Measurements from ENCODE around the gene BNIP5.

The BNIP5 gene

DNA sequence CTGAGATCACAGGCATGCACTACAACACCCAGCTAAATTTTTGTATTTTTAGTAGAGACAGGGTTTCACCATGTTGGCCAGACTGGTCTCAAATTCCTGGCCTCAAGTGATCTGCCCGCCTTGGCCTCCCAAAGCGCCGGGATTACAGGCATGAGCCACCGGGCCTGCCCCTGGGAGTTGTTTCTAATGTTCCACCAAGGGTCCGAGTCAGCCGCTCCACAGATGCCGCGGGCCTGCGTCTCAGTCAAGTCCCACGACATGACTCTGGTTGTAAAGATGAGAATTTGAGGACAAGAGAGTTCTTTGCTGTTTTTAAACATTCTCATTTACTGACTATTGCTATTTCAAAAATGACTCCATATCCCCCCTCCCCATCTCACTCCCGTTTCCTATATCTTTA lies 30.8 kb downstream of the BNIP5 start:
- H3K4me3 ChIP-seq (ENCODE audit: low read depth, low read length): no peak overlapping the region
- no peaks in the 10 kb centered on the region for H3K4me1 ChIP-seq
- TF ChIP-seq CTCF (IDR thresholded peaks at IDR 0.05; ENCODE audit: low read depth, low read length): no peak
- H3K36me3 ChIP-seq: no peaks in the 10 kb centered on the region
- H3K9me3 ChIP-seq: no peaks in the 10 kb centered on the region
- H3K27me3 ChIP-seq: no peaks in the 10 kb centered on the region
- no peak for DNase-seq

DNA sequence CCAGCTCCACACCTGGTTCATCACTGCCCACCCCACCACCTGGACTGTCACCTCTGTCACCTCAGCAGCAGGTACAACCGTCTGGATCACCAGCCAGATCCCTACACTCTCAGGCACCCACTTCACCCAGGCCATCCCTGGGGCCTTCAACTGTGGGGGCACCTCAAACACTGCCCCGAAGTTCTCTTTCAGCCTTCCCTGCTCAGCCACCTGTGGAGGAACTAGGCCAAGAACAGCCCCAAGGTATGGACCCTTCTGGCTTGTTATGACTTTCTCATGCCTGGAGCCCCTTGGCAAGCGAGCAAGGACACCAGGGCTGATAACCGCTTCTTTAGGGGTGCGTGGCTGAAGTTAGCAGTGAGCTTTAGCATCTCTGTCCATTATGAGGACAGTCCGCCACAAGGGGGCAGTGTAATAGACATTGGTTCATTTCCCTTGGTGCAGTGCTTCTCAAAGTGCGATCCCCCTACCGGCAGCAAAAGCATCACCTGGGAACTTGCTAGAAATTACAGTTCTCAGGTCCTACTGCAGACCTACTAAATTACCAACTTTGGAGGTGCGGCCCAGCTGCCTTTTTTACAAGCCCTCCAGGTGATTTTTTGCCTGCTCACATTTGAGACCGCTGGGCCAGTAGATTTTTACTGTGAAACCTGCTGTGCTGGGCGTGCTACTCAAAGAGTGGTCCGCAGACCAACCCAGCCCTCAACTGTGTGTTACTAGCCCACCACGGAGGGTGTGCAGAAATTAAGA lies 34.3 kb downstream of the BNIP5 start:
- DNase-seq: peak; percentile 93
- peak; percentile 100 for TF ChIP-seq CTCF (IDR thresholded peaks at IDR 0.05; ENCODE audit: low read depth, low read length)
- no peaks in the 10 kb centered on the region for H3K36me3 ChIP-seq
- H3K4me3 ChIP-seq (ENCODE audit: low read depth, low read length): no peak overlapping the region
- H3K4me1 ChIP-seq: no peaks in the 10 kb centered on the region
- no peaks in the 10 kb centered on the region for H3K9me3 ChIP-seq
- H3K27me3 ChIP-seq: no peaks in the 10 kb centered on the region

DNA sequence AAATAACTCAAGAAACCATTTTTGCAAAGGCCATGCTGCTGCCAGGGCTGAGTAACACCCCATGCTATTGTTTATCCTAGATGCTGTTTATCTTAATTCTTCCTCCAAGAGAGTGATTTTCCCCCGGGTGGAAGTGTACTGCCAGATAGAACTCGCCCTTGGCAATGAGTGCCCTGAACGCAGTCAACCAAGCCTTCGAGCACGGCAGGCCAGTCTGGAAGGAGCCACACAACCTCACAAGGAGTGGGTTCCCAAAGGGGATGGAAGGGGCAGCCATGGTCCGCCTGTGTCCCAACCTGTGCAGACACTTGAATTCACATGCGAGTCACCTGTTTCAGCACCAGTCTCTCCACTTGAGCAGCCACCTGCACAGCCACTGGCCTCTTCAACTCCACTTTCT lies 34.9 kb downstream of the BNIP5 start:
- no peaks in the 10 kb centered on the region for H3K36me3 ChIP-seq
- no peaks in the 10 kb centered on the region for H3K4me1 ChIP-seq
- H3K27me3 ChIP-seq: no peaks in the 10 kb centered on the region
- H3K9me3 ChIP-seq: no peaks in the 10 kb centered on the region
- DNase-seq: no peak
- no peak for TF ChIP-seq CTCF (IDR thresholded peaks at IDR 0.05; ENCODE audit: low read depth, low read length)
- no peak overlapping the region for H3K4me3 ChIP-seq (ENCODE audit: low read depth, low read length)

DNA sequence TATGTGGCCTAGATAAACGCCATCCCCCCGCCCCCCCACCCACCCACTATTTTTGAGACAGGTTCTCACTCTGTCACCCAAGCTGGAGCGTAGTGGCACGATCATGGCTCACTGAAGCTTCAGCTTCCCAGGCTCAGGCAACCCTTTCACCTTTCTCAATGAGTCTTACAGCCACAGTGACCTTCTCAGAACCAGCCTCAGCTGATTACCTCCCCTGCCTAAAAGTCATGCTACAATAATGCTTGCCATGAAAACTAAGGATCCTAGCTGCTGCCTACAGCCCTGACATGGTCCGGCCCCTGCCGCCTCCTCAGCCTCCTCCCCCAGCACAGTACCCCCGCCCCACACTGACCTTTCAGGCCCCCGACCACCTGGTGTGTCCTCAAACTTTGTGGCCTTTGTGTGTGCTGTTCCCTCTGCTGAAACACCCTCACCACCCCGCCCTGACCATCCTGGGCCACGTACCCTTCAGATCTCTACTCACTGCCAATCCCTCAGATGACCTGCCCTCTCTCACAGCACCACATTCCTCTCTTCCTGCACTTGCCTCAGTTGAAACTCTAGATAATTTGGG lies 35.5 kb downstream of the BNIP5 start:
- Histone ChIP-seq H3K9me3 (no peaks in the 10 kb centered on the region), H3K36me3 (no peaks in the 10 kb centered on the region), H3K4me3 (ENCODE audit: low read depth, low read length) (no peak overlapping the region), H3K4me1 (no peaks in the 10 kb centered on the region), H3K27me3 (no peaks in the 10 kb centered on the region)
- TF ChIP-seq CTCF (IDR thresholded peaks at IDR 0.05; ENCODE audit: low read depth, low read length): no peak
- DNase-seq: no peak

- no peak for TF ChIP-seq CTCF (IDR thresholded peaks at IDR 0.05; ENCODE audit: low read depth, low read length)
- Histone ChIP-seq H3K4me3 (ENCODE audit: low read depth, low read length) (no peak overlapping the region), H3K9me3 (no peaks in the 10 kb centered on the region), H3K27me3 (no peaks in the 10 kb centered on the region), H3K4me1 (no peaks in the 10 kb centered on the region), H3K36me3 (no peaks in the 10 kb centered on the region)
- no peak for DNase-seq
Measured at GRCh38 chr6:36298027-36298426, 38.7 kb downstream of the BNIP5 start.

DNA sequence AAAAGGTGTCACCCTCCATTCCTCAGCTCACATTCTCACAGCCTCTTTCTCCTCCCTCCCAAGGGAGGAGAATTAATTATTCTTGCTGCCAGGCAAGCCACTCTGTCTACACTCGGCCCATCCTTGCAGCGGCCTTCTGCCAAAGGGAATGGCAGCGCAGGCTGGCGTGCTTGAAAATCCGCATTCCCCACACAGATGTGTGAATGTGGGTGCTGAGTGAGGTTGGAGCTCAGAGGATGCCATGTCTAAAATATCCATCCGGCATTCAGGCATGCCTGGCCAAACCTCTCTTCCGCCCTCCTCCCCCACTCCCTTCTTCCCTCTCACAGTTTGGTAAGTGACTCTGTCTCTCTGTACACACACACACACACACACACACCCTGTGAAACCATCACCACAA lies 39.2 kb downstream of the BNIP5 start:
- Histone ChIP-seq H3K9me3 (no peaks in the 10 kb centered on the region), H3K27me3 (no peaks in the 10 kb centered on the region), H3K4me3 (ENCODE audit: low read depth, low read length) (no peak overlapping the region), H3K4me1 (no peaks in the 10 kb centered on the region), H3K36me3 (no peaks in the 10 kb centered on the region)
- TF ChIP-seq CTCF (IDR thresholded peaks at IDR 0.05; ENCODE audit: low read depth, low read length): no peak
- no peak for DNase-seq
